GOT3 (cell line): ENCODE results near the gene GABRB3.

Experiments
- DNase-seq: peaks from one replicate; lab custom pipeline; 2025; ENCODE audit warnings: mixed read lengths; lab: John Stamatoyannopoulos, UW

Gene GABRB3

GRCh38 chr15:26676115-26676514 is 96.8 kb downstream of the GABRB3 start:
- no peak for DNase-seq

- no peak for DNase-seq
These were observed 98.4 kb downstream of the GABRB3 start for GRCh38 chr15:26674467-26674866.

DNA sequence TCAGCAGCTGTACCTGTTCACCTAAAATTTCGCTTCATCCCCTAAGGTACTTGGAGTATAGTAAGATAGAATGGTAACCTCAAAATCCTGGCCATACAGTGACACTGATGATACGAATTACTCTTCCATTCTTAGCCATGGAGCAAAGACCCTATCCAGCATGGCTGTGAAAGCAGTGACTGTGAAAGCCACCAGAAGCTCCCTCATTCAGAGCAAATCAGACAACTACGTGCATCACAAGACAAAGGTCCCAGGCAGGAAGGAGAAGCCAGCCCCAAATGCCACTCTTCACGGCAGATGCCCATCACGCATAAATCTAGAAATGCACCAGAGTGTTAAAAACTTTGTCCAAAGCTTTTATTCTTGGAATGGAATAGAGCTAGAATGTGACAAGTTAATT is 99.4 kb downstream of the GABRB3 start:
- DNase-seq: no peak

- no peak for DNase-seq
These were observed 102.8 kb downstream of the GABRB3 start for GRCh38 chr15:26670116-26670515.

DNA sequence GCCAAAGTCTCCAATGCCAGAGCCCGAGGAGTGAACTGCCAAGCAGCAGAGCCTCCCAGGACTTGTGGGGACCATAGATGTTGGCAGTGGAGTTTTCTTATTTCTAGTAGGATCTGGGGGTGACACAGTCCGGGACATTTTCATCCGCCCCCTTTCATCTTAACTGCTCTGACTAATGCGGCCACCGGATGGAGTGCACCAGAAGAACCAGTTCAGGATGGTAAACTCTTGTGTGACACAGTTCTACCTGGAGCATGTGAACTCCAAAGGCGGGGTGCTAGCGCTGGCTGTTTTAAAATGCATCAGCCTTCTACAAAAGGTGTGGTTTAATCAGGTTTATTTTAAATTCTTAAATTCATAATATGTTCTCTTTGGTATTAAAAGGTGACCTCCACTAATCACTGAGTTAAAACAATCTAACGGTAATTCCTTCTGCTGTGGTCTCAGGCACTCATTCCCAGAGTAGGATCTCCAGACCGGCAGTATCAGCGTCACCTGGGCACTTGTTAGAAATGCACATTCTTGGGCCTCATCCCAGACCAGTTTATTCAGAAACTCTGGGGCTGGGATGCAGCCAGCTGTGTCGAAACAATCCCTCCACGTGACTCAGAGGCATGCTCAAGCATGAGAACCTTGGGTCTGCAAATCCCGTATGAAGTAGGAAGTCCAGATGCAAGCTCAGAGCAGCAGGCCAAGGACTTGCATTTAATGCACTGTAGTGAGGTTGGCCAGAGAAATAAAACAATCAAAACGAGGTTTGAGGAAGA is 105.5 kb downstream of the GABRB3 start:
- DNase-seq: no peak

DNA sequence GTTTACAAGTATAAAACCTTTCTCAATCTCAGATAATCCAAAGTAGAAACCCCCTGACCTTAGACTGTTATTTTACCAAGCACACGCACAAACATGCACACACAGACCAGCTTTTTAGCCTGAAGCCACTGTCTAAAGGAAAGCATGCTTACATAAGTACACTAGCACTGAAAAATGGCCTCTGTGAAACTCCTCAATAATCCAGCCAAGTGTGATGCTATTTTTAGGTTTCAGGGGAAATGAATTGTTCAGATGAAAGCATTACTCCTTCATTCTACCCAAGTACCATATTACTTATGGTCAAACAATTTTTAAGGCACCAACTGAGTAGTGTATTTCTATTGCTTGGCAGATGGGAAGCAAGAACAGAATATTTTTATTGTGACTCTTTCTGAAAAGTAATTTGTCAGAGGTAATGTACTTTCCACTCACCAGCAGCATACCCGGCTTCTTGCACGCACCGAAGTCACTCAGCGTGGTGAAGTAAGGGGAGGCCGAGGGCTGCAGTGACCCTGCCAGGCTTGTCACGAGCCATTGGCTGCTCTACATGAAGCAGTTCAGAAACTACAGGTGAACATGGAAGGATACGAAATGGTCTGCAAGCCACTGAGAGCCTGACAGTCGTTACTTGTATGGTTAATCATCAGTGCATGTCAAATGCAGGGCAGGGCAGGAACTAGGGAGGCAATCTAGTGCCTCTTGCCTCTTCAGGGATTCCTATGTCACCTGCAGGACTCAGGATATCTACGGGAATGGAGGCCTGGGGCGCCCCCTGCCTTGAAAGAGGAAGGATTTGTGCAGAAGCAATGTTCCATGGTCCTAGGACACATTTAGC is 106.7 kb downstream of the GABRB3 start:
- DNase-seq: no peak

- no peak for DNase-seq
These were observed 110.6 kb downstream of the GABRB3 start for GRCh38 chr15:26662283-26662682.

GRCh38 chr15:26661748-26662147 is 111.1 kb downstream of the GABRB3 start:
- no peak for DNase-seq

- no peak for DNase-seq
These were observed 111.8 kb downstream of the GABRB3 start for GRCh38 chr15:26661107-26661506.

DNA sequence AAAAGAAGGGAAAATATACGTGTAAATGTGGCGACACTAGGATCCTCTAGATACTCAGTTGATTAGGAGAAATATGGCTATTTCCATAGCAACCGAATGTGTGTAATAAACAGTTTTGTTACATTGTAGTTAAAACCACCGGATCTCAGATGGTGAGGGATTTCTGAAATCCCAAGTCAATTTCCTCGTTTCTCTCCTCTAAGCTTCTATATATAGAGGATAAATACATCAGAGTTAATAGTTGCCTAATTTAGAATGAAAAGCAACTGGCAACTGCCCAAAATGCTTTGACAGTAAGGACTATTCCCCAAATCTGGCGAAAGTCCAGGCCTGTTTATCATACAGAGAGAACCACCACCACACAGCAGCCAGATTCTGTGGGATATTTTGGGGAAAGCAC is 112.6 kb downstream of the GABRB3 start:
- DNase-seq: no peak

DNA sequence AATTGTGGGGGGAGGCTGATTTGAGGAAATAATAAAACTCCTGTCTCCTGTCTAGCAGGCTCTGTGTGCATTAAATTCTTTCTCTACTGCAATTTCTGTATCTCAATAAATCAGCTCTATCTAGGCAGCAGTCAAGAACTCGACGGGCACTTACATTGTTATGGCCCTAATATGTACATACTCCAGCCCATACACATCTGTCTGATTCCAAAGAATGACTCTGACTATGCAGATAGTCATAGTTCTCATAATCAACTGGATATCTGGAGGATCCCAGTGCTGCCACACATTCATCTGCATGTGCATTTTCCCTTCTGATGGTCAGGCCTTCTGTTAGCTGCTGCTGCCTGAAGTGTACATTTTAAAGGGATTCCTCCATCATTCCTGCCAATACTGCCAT is 114.6 kb downstream of the GABRB3 start:
- DNase-seq: no peak

DNA sequence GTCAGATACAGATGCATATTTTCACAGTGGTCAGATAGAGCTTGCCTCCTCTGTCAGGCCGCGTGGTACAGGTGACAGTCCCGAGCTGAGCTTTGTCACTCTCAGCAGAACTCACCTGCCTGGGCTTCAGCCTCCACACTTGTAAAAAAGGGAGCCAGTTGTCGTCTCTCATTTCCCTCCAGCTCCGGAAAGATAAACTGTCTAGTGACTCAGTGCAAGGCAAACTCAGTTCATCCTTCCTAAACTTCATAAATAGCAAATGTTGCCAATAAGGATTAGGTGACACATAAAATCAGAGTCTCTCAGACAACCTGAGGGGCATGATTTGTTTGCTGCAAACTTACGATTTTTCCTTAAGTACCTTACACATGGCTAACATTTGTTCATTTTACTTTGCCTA is 116.8 kb downstream of the GABRB3 start:
- DNase-seq: no peak

DNA sequence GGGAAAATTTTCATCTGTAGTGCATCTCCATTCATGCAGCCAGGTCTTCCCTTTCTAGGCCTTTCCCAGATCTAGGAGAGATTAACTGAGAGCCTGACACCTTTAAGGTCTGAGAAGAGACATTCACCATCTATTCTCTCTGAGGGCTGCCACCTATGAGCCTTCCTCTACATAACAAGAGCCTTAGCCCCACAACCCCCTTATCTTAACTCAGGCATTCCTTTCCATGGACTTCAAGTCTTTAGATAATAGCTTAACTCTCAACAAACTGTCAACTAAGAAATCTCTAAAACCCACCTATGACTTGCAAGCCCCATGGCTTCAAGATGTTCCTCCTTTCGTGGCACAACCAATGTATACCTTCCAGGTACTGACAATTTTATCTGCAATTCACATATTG is 121.0 kb downstream of the GABRB3 start:
- no peak for DNase-seq

DNA sequence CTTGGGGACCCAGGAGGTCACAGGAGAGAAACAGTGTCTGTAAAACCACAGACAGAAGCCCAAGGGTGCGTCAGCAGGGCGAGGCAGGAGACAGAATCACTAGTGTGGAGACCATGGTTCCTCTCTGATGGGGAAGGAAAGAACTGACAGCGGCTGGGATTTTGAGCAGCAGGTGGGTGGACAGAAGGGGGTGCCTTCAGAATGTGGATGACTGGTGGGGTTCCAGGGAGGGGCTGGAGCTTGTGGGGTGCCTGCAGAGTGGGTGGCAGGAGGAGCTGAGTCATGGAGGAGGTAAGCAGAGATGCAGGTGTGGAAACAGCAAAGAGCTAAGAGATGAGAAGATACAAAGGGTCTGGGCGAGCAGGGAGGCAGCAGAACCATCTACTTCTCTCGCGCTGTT is 124.2 kb downstream of the GABRB3 start:
- DNase-seq: no peak

- no peak for DNase-seq
These were observed 127.9 kb downstream of the GABRB3 start for GRCh38 chr15:26644948-26645347.

- no peak for DNase-seq
These were observed 131.7 kb downstream of the GABRB3 start for GRCh38 chr15:26641144-26641543.

- DNase-seq: no peak
These were observed 132.3 kb downstream of the GABRB3 start for GRCh38 chr15:26640601-26641000.

- DNase-seq: no peak
These were observed 132.9 kb downstream of the GABRB3 start for GRCh38 chr15:26639966-26640365.

DNA sequence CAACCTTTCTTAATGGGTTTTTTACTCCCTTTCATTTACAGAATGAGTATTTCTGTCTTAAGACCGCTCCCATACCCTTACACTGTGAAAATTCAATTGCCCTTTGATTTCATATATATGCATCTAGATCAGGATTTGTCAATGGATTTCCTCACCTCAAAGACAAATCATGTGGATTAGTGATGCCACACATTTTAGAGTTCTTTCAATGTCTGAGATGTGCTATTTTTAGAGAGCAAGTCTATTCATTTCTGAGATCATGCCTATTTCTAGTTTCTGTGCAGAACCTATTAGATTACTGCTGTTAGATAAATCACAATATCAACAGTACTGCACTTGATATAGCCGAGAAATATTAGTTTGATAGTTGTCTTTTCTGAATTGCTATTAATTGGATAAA is 137.3 kb downstream of the GABRB3 start:
- no peak for DNase-seq

GRCh38 chr15:26635105-26635504 is 137.8 kb downstream of the GABRB3 start:
- no peak for DNase-seq

- DNase-seq: no peak
These were observed 138.5 kb downstream of the GABRB3 start for GRCh38 chr15:26634319-26634718.

- DNase-seq: no peak
These were observed 140.4 kb downstream of the GABRB3 start for GRCh38 chr15:26632500-26632899.

- no peak for DNase-seq
These were observed 141.0 kb downstream of the GABRB3 start for GRCh38 chr15:26631894-26632293.
